GM12878 (cell line): ENCODE measurements around the gene CP. TPM values are rescaled to one million over a fixed set of nuclear protein-coding genes. Genes with fewer than 3 reads are reported as not detected.

ENCODE experiments used
- BCL11A ChIP-seq: IDR thresholded peaks from 2 replicates; pipeline ENCODE4 v1.6.1; 2011; ENCODE audit warnings: low read depth, low read length
- BRCA1 ChIP-seq: IDR thresholded peaks from 2 replicates; pipeline ENCODE4 v1.6.1; 2011; ENCODE audit warnings: low read depth, low read length, improper control_type of control experiment
- CREM ChIP-seq: IDR thresholded peaks from 2 replicates; pipeline ENCODE4 v1.6.1; 2014; ENCODE audit warnings: antibody characterized with exemption, low read depth
- ESRRA ChIP-seq: IDR thresholded peaks from 2 replicates; pipeline ENCODE4 v1.6.1; 2012; ENCODE audit warnings: mild to moderate bottlenecking, low read length, improper control_type of control experiment
- GABPA ChIP-seq: IDR thresholded peaks from 2 replicates; pipeline ENCODE4 v1.6.1; 2014; ENCODE audit warnings: antibody characterized with exemption, low read depth, mild to moderate bottlenecking, inconsistent platforms
- GATAD2B ChIP-seq: fragments of 450-650 bp; conservative IDR thresholded peaks from 2 replicates; pipeline ENCODE4 v1.6.1; 2017; ENCODE audit warnings: low read depth, mild to moderate bottlenecking, moderate library complexity
- IKZF2 ChIP-seq, 2 experiments: fragments of 450-650 bp; IDR thresholded peaks; 2 replicates each; pipeline ENCODE4 v1.6.1; 2017; ENCODE audit warnings: mild to moderate bottlenecking in 2 of 2, moderate library complexity in 2 of 2
- IRF4 ChIP-seq: IDR thresholded peaks from 2 replicates; pipeline ENCODE4 v1.6.1; 2011; ENCODE audit warnings: low read depth, low read length
- KLF5 ChIP-seq: fragments of 450-650 bp; IDR thresholded peaks from 2 replicates; pipeline ENCODE4 v1.6.1; 2014; ENCODE audit warnings: mild to moderate bottlenecking; ENCODE audit not compliant: partially characterized antibody
- MEF2A ChIP-seq: IDR thresholded peaks from 2 replicates; pipeline ENCODE4 v1.6.1; 2011; ENCODE audit warnings: low read depth, mild to moderate bottlenecking, low read length, moderate library complexity; ENCODE audit not compliant: insufficient read depth
- MYB ChIP-seq: fragments of 150-350 bp; IDR thresholded peaks from 2 replicates; pipeline ENCODE4 v1.6.1; 2014; ENCODE audit warnings: mild to moderate bottlenecking, low read depth, low read length, borderline replicate concordance
- NBN ChIP-seq: fragments of 450-650 bp; IDR thresholded peaks from 2 replicates; pipeline ENCODE4 v1.6.1; 2016
- NFIC ChIP-seq: IDR thresholded peaks from 2 replicates; pipeline ENCODE4 v1.6.1; 2012; ENCODE audit warnings: low read depth, mild to moderate bottlenecking, inconsistent platforms, low read length, moderate library complexity
- NR2C1 ChIP-seq: fragments of 450-650 bp; IDR thresholded peaks from 2 replicates; pipeline ENCODE4 v1.6.1; 2017; ENCODE audit warnings: antibody characterized with exemption, mild to moderate bottlenecking, moderate library complexity
- POLR2A ChIP-seq: IDR thresholded peaks from 2 replicates; pipeline ENCODE4 v1.6.1; 2011; ENCODE audit warnings: low read depth, mild to moderate bottlenecking, low read length
- POLR2AphosphoS2 ChIP-seq: IDR thresholded peaks from 2 replicates; pipeline ENCODE4 v1.6.1; 2011; ENCODE audit warnings: low read depth, mild to moderate bottlenecking, low read length, improper control_type of control experiment, moderate library complexity
- RAD21 ChIP-seq: IDR thresholded peaks from 2 replicates; pipeline ENCODE4 v1.6.1; 2011; ENCODE audit warnings: mild to moderate bottlenecking, low read depth, low read length, moderate library complexity; ENCODE audit not compliant: insufficient read depth
- SIX5 ChIP-seq: IDR thresholded peaks from 2 replicates; pipeline ENCODE4 v1.6.1; 2011; ENCODE audit warnings: mild to moderate bottlenecking, low read depth, low read length, moderate library complexity; ENCODE audit not compliant: severe bottlenecking
- SP1 ChIP-seq: IDR thresholded peaks from one replicate; pipeline ENCODE4 v1.6.1; 2011; ENCODE audit warnings: low read depth, low read length
- SPI1 ChIP-seq: IDR thresholded peaks from 2 replicates; pipeline ENCODE4 v1.6.1; 2011; ENCODE audit warnings: low read depth, mild to moderate bottlenecking, low read length, moderate library complexity, borderline replicate concordance; ENCODE audit not compliant: insufficient read depth
- SRF ChIP-seq, 2 experiments: IDR thresholded peaks; 2 replicates each; pipeline ENCODE4 v1.6.1; 2011; ENCODE audit warnings: low read depth in 2 of 2, low read length in 2 of 2, mild to moderate bottlenecking in 1 of 2, moderate library complexity in 1 of 2
- TAF1 ChIP-seq: IDR thresholded peaks from 2 replicates; pipeline ENCODE4 v1.6.1; 2011; ENCODE audit warnings: mild to moderate bottlenecking, low read depth, low read length, borderline replicate concordance
- TCF7 ChIP-seq: IDR thresholded peaks from 2 replicates; pipeline ENCODE4 v1.6.1; 2014; ENCODE audit warnings: antibody characterized with exemption, borderline replicate concordance
- WRNIP1 ChIP-seq: IDR thresholded peaks from 2 replicates; pipeline ENCODE4 v1.6.1; 2011; ENCODE audit warnings: low read depth, low read length, improper control_type of control experiment, borderline replicate concordance
- ZNF207 ChIP-seq: fragments of 450-650 bp; IDR thresholded peaks from 2 replicates; pipeline ENCODE4 v1.6.1; 2014; ENCODE audit warnings: antibody characterized with exemption, mild to moderate bottlenecking, borderline replicate concordance
- ZNF24 ChIP-seq: fragments of 450-650 bp; IDR thresholded peaks from 2 replicates; pipeline ENCODE4 v1.6.1; 2017; ENCODE audit warnings: antibody characterized with exemption, mild to moderate bottlenecking
- ZNF384 ChIP-seq: IDR thresholded peaks from 2 replicates; pipeline ENCODE4 v1.6.1; 2012; ENCODE audit warnings: low read depth, mild to moderate bottlenecking, low read length, improper control_type of control experiment, borderline replicate concordance
- polyA plus RNA-seq, 11 experiments: library from polyadenylated mRNA; depleted of rRNA in 4 of 11; unstranded in 6 of 11; stranded (reverse) in 5 of 11; fragments of >200 nt; fragmentation: Nextera tagmentation in 4 of 11; fragmentation: Illumina TruSeq in 1 of 11; extraction: Ambion mirVana in 4 of 11; extraction: Trizol in 1 of 11; gene quantifications; 1 replicate in 1 of 11; 2 replicates in 10 of 11; pipeline versions ENCODE4 v1.2.1 to v1.2.3, GENCODE V29; 2011 to 2016; ENCODE audit warnings: inconsistent platforms in 2 of 11, missing spikeins in 2 of 11, low read depth in 1 of 11
- total RNA-seq, 4 experiments: library from RNA; depleted of rRNA in 3 of 4; stranded (reverse); fragments of >200 nt in 3 of 4; fragmentation: Illumina TruSeq in 1 of 4; extraction: Trizol in 1 of 4; gene quantifications; 2 replicates each; pipeline versions ENCODE4 v1.2.1 to v1.2.3, GENCODE V29; 2013 to 2021
- TF ChIP-seq, protein P1 (sequence below): fragments of 150-350 bp; IDR thresholded peaks from 2 replicates; pipeline ENCODE4 v1.6.1; 2016; ENCODE audit warnings: low read depth, low read length
- TF ChIP-seq, protein P2 (sequence below): fragments of 450-650 bp; IDR thresholded peaks from 2 replicates; pipeline ENCODE4 v1.6.1; 2017; ENCODE audit warnings: low read depth, mild to moderate bottlenecking, moderate library complexity

CP gene
- total and polyA plus RNA-seq, 10 of the 15 experiments (the other 5 are each of a cell fraction or from before 2014, with no cell fraction given) = 0.14 to 1.2 (median 0.30) TPM; not detected in 6

DNA sequence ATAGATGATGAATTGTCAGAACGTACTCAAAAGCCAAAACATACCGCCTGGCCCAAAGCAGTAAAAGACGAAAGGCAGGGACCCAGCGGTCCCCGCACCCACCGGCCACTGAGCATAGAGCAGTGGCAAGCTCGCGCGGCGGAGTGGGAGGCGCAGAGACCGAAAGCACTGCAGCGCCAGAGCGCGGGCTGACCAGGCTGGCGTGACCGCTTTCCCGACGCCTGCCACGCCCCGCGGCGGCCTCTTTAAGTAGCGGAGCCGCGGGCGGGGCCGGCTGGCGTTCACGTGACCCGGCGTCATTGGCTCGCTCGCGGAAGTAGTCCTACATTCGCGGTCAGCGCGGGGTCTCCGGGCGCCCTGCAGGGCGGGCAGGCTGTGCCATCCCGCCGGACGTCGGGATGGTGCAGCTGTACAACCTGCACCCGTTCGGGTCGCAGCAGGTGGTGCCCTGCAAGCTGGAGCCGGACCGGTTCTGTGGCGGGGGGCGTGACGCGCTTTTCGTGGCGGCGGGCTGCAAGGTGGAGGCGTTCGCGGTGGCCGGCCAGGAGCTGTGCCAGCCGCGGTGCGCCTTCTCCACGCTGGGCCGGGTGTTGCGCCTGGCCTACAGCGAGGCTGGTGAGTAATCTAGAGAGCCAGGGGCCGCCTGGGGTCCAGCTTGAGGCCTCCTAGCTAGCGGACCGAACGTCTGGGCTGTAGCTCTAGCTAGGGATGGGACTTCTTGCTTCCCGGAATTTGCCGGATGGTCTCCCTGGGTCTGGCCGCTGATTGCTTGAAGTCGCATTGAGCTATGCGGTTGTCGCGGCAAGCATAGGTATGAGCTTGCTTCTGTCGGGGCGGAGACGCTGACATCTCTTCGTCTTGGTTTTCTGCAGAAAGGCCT, 92.1 kb downstream of the CP start, which contains the start of gene HPS3 (continued):
- TF ChIP-seq TAF1 (no peak), ZNF24 (no peak), IRF4 (no peak), SPI1 (no peak), SP1 (peak; percentile 64), TCF7 (no peak), POLR2AphosphoS2 (0 out of 2 replicates have a peak, but pooled peaks have one; percentile 40), GABPA (no peak), ZNF384 (0 out of 2 replicates have a peak, but pooled peaks have one; percentile 31), NBN (0 out of 2 replicates have a peak, but pooled peaks have one; percentile 37), RAD21 (no peak), NR2C1 (no peak), KLF5 (peak; percentile 7), MYB (no peak), NFIC (no peak), IKZF2 (IDR thresholded peaks at IDR 0.05) (no peak), BRCA1 (no peak), SRF (IDR thresholded peaks at IDR 0.05; ENCODE audit: low read depth in 2 of 2, low read length in 2 of 2) (no peak), POLR2A (peak; percentile 97), ZNF207 (no peak), GATAD2B (peak; percentile 81; the same call in 1 of the 2 replicates), ESRRA (no peak), SIX5 (no peak), WRNIP1 (no peak), MEF2A (no peak), BCL11A (no peak), CREM (peak; percentile 71; the same call in 1 of the 2 replicates)
- TF ChIP-seq, protein P1, sequence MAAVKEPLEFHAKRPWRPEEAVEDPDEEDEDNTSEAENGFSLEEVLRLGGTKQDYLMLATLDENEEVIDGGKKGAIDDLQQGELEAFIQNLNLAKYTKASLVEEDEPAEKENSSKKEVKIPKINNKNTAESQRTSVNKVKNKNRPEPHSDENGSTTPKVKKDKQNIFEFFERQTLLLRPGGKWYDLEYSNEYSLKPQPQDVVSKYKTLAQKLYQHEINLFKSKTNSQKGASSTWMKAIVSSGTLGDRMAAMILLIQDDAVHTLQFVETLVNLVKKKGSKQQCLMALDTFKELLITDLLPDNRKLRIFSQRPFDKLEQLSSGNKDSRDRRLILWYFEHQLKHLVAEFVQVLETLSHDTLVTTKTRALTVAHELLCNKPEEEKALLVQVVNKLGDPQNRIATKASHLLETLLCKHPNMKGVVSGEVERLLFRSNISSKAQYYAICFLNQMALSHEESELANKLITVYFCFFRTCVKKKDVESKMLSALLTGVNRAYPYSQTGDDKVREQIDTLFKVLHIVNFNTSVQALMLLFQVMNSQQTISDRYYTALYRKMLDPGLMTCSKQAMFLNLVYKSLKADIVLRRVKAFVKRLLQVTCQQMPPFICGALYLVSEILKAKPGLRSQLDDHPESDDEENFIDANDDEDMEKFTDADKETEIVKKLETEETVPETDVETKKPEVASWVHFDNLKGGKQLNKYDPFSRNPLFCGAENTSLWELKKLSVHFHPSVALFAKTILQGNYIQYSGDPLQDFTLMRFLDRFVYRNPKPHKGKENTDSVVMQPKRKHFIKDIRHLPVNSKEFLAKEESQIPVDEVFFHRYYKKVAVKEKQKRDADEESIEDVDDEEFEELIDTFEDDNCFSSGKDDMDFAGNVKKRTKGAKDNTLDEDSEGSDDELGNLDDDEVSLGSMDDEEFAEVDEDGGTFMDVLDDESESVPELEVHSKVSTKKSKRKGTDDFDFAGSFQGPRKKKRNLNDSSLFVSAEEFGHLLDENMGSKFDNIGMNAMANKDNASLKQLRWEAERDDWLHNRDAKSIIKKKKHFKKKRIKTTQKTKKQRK = no peak
- TF ChIP-seq, protein P2, sequence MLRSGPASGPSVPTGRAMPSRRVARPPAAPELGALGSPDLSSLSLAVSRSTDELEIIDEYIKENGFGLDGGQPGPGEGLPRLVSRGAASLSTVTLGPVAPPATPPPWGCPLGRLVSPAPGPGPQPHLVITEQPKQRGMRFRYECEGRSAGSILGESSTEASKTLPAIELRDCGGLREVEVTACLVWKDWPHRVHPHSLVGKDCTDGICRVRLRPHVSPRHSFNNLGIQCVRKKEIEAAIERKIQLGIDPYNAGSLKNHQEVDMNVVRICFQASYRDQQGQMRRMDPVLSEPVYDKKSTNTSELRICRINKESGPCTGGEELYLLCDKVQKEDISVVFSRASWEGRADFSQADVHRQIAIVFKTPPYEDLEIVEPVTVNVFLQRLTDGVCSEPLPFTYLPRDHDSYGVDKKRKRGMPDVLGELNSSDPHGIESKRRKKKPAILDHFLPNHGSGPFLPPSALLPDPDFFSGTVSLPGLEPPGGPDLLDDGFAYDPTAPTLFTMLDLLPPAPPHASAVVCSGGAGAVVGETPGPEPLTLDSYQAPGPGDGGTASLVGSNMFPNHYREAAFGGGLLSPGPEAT = no peak
